IgD-negative memory B cell (primary cell): ENCODE results near the gene ARSB. TPM values are rescaled to one million over a fixed set of nuclear protein-coding genes. Genes with fewer than 3 reads are reported as not detected.
"Not testable (repeated sequence)": the region's sequence is repeated elsewhere in the genome, so short reads cannot be mapped to it uniquely, and the experiment has no call there.

Experiments used
- H3K27ac Mint-ChIP-seq, 3 donors: one replicate each; pipeline ENCODE4 v1.8.0; 2020 to 2022; ENCODE audit warnings: mild to moderate bottlenecking in 3 of 3, mixed read lengths in 3 of 3, moderate library complexity in 1 of 3
- H3K27me3 Mint-ChIP-seq: one replicate; pipeline ENCODE4 v1.8.0; 2021; ENCODE audit warnings: mixed read lengths
- H3K36me3 Mint-ChIP-seq: one replicate; pipeline ENCODE4 v1.8.0; 2020; ENCODE audit warnings: mild to moderate bottlenecking, mixed read lengths
- H3K4me1 Mint-ChIP-seq, 3 donors: one replicate each; pipeline ENCODE4 v1.8.0; 2020 to 2022; ENCODE audit warnings: mixed read lengths in 3 of 3, mild to moderate bottlenecking in 1 of 3
- H3K4me3 Mint-ChIP-seq, 4 donors: one replicate each; pipeline ENCODE4 v1.8.0; 2020 to 2022; ENCODE audit warnings: mild to moderate bottlenecking in 4 of 4, mixed read lengths in 4 of 4, moderate library complexity in 3 of 4
- H3K9me3 Mint-ChIP-seq, 3 donors: one replicate each; pipeline ENCODE4 v1.8.0; 2020 to 2021; ENCODE audit warnings: mixed read lengths in 3 of 3, mild to moderate bottlenecking in 1 of 3
- polyA plus RNA-seq: library from polyadenylated mRNA; unstranded; fragments of 300-500 nt; fragmentation: Illumina TruSeq; gene quantifications from one replicate; pipeline ENCODE4 v1.2.3, GENCODE V29; 2021

The ARSB gene
- polyA plus RNA-seq, 1 donor from 2014 or later: 4.5 TPM

GRCh38 chr5:79008362-79008761, 23.3 kb upstream of the ARSB start:
- Mint-ChIP-seq H3K9me3 (peaks cover 0 to 8% (median 2%) of the 10 kb centered on the region in 3 donors), H3K4me1 (no peaks in the 10 kb centered on the region), H3K27me3 (peaks cover 13% of the 10 kb centered on the region), H3K27ac (no peak overlapping the region), H3K36me3 (no peaks in the 10 kb centered on the region), H3K4me3 (no peak overlapping the region)

GRCh38 chr5:79007872-79008271, 22.8 kb upstream of the ARSB start:
- no peak overlapping the region for H3K27ac Mint-ChIP-seq
- H3K27me3 Mint-ChIP-seq: peaks cover 13% of the 10 kb centered on the region
- no peak overlapping the region for H3K4me3 Mint-ChIP-seq
- no peaks in the 10 kb centered on the region for H3K4me1 Mint-ChIP-seq
- peaks cover 0 to 3% (median 0%) of the 10 kb centered on the region in 3 donors for H3K9me3 Mint-ChIP-seq
- no peaks in the 10 kb centered on the region for H3K36me3 Mint-ChIP-seq

GRCh38 chr5:79005936-79006631, 21.0 kb upstream of the ARSB start:
- H3K36me3 Mint-ChIP-seq: no peaks in the 10 kb centered on the region
- H3K9me3 Mint-ChIP-seq: no peaks in the 10 kb centered on the region
- H3K27ac Mint-ChIP-seq: no peak overlapping the region
- H3K4me3 Mint-ChIP-seq: no peak overlapping the region
- no peaks in the 10 kb centered on the region for H3K4me1 Mint-ChIP-seq
- peaks cover 18% of the 10 kb centered on the region for H3K27me3 Mint-ChIP-seq

DNA sequence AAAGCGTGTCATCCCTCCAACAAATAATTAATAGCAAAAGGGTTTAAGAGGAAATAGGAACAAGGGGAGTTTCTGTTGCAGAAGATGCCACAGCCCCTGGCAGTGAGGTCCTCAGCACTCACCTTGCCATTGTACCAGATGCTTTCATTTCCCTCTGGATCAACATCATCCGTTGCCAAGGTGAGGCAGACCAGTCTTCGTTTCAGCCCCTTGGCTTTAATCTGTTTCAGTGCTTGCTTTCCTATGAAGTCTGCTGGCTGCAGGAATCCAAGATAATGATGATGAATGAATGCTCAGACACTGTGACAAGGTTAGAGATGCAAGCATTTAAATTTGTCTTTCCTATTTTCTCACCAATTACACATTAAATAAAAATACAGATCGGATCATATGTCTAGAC, 20.0 kb upstream of the ARSB start:
- Mint-ChIP-seq H3K4me1 (no peaks in the 10 kb centered on the region), H3K4me3 (no peak overlapping the region), H3K27ac (no peak overlapping the region), H3K27me3 (peaks cover 16% of the 10 kb centered on the region), H3K36me3 (no peaks in the 10 kb centered on the region), H3K9me3 (no peaks in the 10 kb centered on the region)

DNA sequence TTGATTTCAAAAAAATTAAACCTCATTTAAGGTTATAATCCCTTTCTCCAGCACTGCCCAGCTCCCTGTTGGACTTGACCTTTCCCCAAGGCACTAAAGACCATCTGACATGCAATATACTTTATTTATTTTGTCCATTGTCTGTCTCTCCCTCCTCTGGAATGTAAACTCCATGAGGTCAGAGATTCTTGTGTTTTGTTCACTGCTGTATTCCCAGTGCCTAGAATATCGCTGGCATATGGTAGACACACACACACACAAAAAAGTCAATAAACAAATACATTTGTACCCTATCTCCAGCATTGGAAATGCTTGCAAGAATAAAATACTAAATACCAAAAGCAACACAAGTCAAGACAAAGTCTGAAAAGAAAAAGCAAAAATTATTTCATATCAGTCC, 17.3 kb upstream of the ARSB start:
- Mint-ChIP-seq H3K27ac (no peak overlapping the region), H3K36me3 (no peaks in the 10 kb centered on the region), H3K4me1 (no peaks in the 10 kb centered on the region), H3K4me3 (peak overlapping the region in 1 of 4 donors; percentile 73), H3K27me3 (peaks cover 21% of the 10 kb centered on the region), H3K9me3 (no peaks in the 10 kb centered on the region)

DNA sequence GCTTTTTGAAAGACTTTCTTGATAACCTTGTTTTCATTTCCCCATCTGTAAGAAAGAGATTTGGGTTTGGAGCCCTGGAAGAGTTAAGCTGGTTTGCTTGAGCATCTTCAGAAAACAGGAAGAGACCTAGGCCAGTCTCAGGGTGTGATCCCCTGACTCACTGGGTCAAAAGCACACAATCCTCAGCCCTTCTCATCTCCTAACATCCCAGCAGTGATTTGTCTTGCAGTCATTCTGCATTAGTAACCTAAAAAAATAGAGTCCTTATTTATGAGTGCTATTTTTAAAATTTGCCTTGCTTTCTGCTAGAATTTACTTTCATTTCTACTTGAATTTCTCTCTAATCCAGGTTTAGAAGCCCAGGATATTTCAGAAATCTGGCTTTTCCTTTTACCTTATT, 16.4 kb upstream of the ARSB start:
- Mint-ChIP-seq H3K27ac (no peak overlapping the region), H3K27me3 (peaks cover 21% of the 10 kb centered on the region), H3K4me1 (no peaks in the 10 kb centered on the region), H3K4me3 (no peak overlapping the region), H3K9me3 (no peaks in the 10 kb centered on the region), H3K36me3 (no peaks in the 10 kb centered on the region)

GRCh38 chr5:78997090-78997489, 12.0 kb upstream of the ARSB start:
- Mint-ChIP-seq H3K4me1 (no peaks in the 10 kb centered on the region), H3K36me3 (peaks cover 3% of the 10 kb centered on the region), H3K9me3 (no peaks in the 10 kb centered on the region)

DNA sequence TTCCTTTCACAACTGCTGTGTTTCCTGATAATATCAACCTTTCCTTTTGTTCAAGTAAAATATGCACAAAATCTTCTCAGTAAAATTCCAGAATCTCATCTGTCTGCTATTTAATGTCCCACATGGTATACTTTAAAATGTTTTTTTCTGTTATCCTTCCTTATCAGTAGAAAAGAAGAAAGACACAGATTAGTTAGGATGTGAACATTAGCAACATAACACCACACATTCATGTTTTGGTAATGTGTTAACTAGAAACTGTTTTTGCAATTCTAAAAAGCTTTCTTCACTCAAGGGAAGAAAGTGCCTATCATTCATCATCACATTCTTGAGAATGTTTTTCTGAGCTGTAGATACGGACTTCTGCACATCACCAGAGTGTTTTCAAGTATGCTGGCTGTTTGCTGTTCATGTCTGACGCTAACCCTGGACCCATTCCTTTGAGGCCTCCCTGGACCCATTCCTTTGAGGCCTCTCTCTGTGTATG, 10.5 kb upstream of the ARSB start:
- Mint-ChIP-seq H3K9me3 (no peaks in the 10 kb centered on the region), H3K4me3 (no peak overlapping the region), H3K4me1 (no peaks in the 10 kb centered on the region), H3K27me3 (peaks cover 7% of the 10 kb centered on the region), H3K27ac (no peak overlapping the region), H3K36me3 (peaks cover 3% of the 10 kb centered on the region)

More at GRCh38 chr5:78997090-78997489, 12.0 kb upstream of the ARSB start:
- H3K4me3 Mint-ChIP-seq: no peak overlapping the region
- peaks cover 12% of the 10 kb centered on the region for H3K27me3 Mint-ChIP-seq
- no peak overlapping the region for H3K27ac Mint-ChIP-seq

GRCh38 chr5:78993165-78993564, 8.1 kb upstream of the ARSB start:
- no peak overlapping the region for H3K27ac Mint-ChIP-seq
- H3K27me3 Mint-ChIP-seq: no peaks in the 10 kb centered on the region
- peaks cover 3% of the 10 kb centered on the region for H3K36me3 Mint-ChIP-seq
- no peaks in the 10 kb centered on the region for H3K4me1 Mint-ChIP-seq
- no peak overlapping the region for H3K4me3 Mint-ChIP-seq
- H3K9me3 Mint-ChIP-seq: no peaks in the 10 kb centered on the region

- Mint-ChIP-seq H3K27me3 (no peaks in the 10 kb centered on the region), H3K4me3 (no peak overlapping the region), H3K9me3 (no peaks in the 10 kb centered on the region), H3K4me1 (no peaks in the 10 kb centered on the region), H3K27ac (no peak overlapping the region), H3K36me3 (peaks cover 3% of the 10 kb centered on the region)
Measured at GRCh38 chr5:78992146-78992545, 7.0 kb upstream of the ARSB start.

DNA sequence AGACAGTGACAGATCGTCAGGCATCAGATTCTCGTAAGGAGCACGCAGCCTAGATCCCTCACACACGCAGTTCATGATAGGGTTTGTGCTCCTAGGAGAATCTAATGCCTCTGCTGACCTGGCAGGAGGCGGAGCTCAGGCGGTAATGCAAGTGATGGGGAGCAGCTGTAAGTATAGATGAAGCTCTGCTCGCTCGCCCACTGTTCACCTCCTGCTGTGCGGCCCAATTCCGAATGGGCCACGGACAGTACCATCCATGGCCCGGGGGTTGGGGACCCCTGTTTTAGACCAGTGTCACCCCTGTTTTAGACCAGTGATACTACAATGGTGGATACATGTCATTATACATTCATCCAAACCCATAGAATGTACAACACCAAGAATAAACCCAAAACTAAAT, 4.0 kb upstream of the ARSB start:
- Mint-ChIP-seq H3K36me3 (no peaks in the 10 kb centered on the region), H3K4me1 (peaks cover 0 to 10% (median 10%) of the 10 kb centered on the region in 3 donors), H3K27me3 (no peaks in the 10 kb centered on the region), H3K9me3 (no peaks in the 10 kb centered on the region), H3K4me3 (no peak overlapping the region), H3K27ac (no peak overlapping the region)

DNA sequence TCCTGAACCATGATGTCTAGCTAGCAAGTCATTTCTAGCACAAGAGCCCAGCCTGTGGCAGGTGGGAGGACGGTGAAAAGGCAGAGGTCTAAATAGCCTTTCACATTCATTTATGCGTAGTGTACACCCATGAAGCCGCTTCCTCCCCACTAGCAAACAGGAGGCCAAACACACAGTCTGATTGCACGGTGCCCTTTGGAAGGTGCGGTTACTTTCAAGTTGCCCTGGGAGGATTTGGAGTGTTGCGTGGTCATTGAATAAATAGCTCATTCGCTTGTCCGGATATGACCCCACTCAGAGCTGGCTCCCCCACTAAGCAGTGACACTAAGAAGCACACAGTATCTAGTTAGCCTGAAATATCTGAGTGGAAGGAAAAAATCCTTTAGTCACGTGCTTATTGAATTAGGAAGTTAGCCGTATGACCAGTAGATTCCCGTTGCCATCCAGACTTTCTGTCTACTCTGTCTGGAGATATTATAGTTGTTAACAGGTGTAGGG, 664 bp upstream of the ARSB start:
- no peaks in the 10 kb centered on the region for H3K36me3 Mint-ChIP-seq
- peak overlapping the region; percentile 89 to 100 (median 95) for H3K4me3 Mint-ChIP-seq
- peak overlapping the region; percentile 96 to 98 (median 97) for H3K27ac Mint-ChIP-seq
- H3K4me1 Mint-ChIP-seq: peaks cover 17 to 25% (median 24%) of the 10 kb centered on the region in 3 donors
- H3K27me3 Mint-ChIP-seq: no peaks in the 10 kb centered on the region
- H3K9me3 Mint-ChIP-seq: no peaks in the 10 kb centered on the region

- Mint-ChIP-seq H3K36me3 (no peaks in the 10 kb centered on the region), H3K9me3 (no peaks in the 10 kb centered on the region), H3K27me3 (no peaks in the 10 kb centered on the region), H3K4me3 (peak overlapping the region; percentile 93 to 100 (median 96)), H3K4me1 (peaks cover 19 to 33% (median 30%) of the 10 kb centered on the region in 3 donors), H3K27ac (peak overlapping the region; percentile 94 to 98 (median 97))
Measured at GRCh38 chr5:78984439-78985115, 533 bp downstream of the ARSB start.

- Mint-ChIP-seq H3K9me3 (no peaks in the 10 kb centered on the region), H3K27ac (peak overlapping the region; percentile 94 to 98 (median 97)), H3K4me1 (peaks cover 23 to 37% (median 31%) of the 10 kb centered on the region in 3 donors), H3K4me3 (peak overlapping the region; percentile 93 to 100 (median 96)), H3K27me3 (no peaks in the 10 kb centered on the region), H3K36me3 (no peaks in the 10 kb centered on the region)
Measured at GRCh38 chr5:78983601-78984438, 1.3 kb downstream of the ARSB start.

DNA sequence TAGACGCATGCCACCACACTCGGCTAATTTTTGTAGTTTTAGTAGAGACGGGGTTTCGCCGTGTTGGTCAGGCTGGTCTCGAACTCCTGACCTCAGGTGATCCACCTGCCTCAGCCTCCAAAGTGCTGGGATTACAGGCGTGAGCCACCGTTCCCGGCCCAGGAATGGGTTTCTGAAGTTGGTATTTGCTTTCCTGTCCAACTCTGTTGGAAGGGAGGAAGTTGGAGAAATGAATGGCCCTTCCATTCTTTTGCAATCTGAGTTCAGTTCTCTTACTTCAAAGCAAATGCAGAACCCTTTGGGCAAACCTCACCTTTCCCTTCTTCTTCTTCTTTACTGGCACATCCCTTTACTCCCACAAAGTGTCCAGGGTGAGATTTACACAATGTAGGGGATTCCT, 1.9 kb downstream of the ARSB start:
- not testable (repeated sequence) for H3K36me3 Mint-ChIP-seq, H3K9me3 Mint-ChIP-seq, H3K27me3 Mint-ChIP-seq
- H3K27ac Mint-ChIP-seq: peak overlapping the region; percentile 94 to 98 (median 97)
- peak overlapping the region; percentile 93 to 100 (median 96) for H3K4me3 Mint-ChIP-seq
- peaks cover 23 to 37% (median 31%) of the 10 kb centered on the region in 3 donors for H3K4me1 Mint-ChIP-seq
